Brain microvascular endothelial cell (primary cell): ENCODE measurements around the gene NT5DC3.

Experiments
- DNase-seq: peaks from one replicate; pipeline ENCODE4 v3.0.0-alpha.2; 2020
- H3K27ac ChIP-seq: fragments of 250-450 bp; sonication (Bioruptor Pico); 2 replicates; pipeline ENCODE4 v1.5.1; 2020; ENCODE audit warnings: mild to moderate bottlenecking, moderate library complexity
- H3K27me3 ChIP-seq: fragments of 250-450 bp; sonication (Bioruptor Pico); replicated peaks from 2 replicates; pipeline ENCODE4 v1.5.1; 2020; ENCODE audit warnings: mild to moderate bottlenecking
- H3K36me3 ChIP-seq: fragments of 250-450 bp; sonication (Bioruptor Pico); replicated peaks from 2 replicates; pipeline ENCODE4 v1.5.1; 2020; ENCODE audit warnings: mild to moderate bottlenecking
- H3K4me3 ChIP-seq: 2 replicates; pipeline ENCODE4 v1.5.1; 2011; ENCODE audit warnings: low read depth, mild to moderate bottlenecking, control low read depth, low read length, moderate library complexity
- in situ Hi-C: cut with HindIII; loops from 2 replicates; pipeline ENCODE4 v1.10.0; 2017; ENCODE audit warnings: low sequenced_read_pairs, low pct_ligation_motif_present
- TF ChIP-seq, protein P1 (sequence below): IDR thresholded peaks from 2 replicates; pipeline ENCODE4 v1.5.1; 2011; ENCODE audit warnings: low read depth, mild to moderate bottlenecking, moderate library complexity, low read length, control low read depth, inconsistent platforms; ENCODE audit errors: missing control alignments

NT5DC3 gene

DNA sequence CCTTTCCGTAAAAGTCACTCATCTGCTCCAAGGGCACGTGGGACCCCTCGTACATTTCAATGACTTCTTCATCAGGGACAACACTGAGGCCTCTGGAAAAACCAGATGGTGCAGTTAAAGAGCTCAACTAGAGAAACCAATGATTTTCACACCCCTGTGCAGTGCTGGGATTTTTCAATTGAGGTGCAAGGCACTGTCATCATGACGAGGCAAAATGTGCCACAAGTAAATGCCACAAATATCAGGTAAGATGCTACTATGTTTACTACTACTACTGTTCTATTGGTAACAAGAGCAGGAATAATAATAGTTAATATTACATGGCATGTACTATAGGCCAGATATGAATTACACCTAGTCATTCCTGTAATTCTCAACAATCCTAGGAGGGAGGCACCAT lies 42.4 kb downstream of the NT5DC3 start:
- H3K4me3 ChIP-seq = no peak overlapping the region
- TF ChIP-seq, protein P1, sequence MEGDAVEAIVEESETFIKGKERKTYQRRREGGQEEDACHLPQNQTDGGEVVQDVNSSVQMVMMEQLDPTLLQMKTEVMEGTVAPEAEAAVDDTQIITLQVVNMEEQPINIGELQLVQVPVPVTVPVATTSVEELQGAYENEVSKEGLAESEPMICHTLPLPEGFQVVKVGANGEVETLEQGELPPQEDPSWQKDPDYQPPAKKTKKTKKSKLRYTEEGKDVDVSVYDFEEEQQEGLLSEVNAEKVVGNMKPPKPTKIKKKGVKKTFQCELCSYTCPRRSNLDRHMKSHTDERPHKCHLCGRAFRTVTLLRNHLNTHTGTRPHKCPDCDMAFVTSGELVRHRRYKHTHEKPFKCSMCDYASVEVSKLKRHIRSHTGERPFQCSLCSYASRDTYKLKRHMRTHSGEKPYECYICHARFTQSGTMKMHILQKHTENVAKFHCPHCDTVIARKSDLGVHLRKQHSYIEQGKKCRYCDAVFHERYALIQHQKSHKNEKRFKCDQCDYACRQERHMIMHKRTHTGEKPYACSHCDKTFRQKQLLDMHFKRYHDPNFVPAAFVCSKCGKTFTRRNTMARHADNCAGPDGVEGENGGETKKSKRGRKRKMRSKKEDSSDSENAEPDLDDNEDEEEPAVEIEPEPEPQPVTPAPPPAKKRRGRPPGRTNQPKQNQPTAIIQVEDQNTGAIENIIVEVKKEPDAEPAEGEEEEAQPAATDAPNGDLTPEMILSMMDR = no peak
- no peaks in the 10 kb centered on the region for H3K27me3 ChIP-seq
- no peak overlapping the region for H3K27ac ChIP-seq
- in situ Hi-C loops = no loop called here
- DNase-seq = no peak
- peaks cover 13% of the 10 kb centered on the region for H3K36me3 ChIP-seq

DNA sequence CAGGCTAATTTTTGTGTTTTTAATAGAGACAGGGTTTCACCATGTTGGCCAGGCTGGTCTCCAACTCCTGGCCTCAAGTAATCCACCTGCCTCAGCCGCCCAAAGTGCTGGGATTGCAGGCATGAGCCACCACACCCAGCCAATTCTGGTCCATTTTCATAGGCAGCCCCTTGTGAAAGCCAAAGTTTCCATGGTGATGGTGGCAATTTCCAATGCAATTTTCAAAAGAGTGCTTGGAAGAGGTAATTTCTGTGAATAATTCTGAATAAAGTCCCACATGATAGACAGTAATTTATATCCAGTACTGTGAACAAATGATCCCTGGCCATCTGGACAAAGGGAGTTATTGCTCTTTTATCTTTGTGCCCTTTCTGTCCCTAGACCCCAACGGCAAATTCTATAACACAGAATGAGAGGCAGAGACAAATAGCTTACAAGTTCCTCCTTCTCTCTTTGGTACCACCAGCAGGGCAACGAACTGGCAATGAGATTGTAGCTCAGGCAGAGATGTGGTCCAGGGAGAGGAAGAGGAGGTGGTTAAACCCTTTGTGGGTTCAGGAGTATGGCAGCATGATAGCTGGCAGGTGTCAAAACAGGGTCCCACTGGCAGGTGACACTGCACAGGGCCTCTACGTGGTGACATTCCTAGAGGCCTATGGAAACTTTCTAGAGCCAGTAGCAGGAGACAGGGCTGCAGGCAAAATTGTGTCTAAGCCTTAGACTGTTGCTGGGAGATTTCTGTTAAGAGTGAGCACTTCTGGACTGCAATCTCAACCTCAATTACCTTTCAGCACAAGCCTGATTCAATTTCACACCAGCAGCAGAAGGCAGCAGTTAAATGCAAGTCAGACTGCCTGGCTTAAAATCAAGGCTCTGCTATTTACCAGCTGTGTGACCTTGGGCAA lies 46.5 kb downstream of the NT5DC3 start:
- no peak overlapping the region for H3K4me3 ChIP-seq
- TF ChIP-seq, protein P1 = no peak
- H3K36me3 ChIP-seq = peaks cover 32% of the 10 kb centered on the region
- H3K27me3 ChIP-seq = no peaks in the 10 kb centered on the region
- no peak overlapping the region for H3K27ac ChIP-seq
- in situ Hi-C loops = no loop called here
- no peak for DNase-seq

DNA sequence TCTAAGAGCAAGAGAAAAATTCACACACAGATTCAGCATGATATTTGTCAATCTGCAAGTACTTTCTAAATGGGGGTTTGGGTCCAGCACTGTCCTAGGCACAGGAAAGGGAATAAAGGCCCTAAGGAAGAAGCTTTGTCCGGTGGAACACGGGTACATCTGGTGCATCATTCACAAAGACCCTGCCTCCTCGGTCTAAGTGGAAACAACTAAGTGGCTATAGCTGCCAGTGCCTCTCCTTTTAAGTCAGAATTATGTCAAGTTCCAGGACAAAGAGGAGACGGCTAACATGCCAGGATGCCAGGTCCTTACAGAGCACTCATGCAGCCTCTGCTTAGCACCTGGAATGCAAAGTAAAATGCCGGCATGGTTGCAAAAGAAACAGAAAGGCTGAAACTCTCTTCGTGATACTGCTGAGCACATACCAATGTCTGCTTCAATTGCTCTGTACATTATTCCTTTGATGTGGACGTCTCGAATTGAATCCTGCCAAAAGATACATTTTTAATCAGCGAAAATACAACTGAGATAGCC lies 47.5 kb downstream of the NT5DC3 start:
- no peak for DNase-seq
- Histone ChIP-seq H3K27ac (no peak overlapping the region), H3K27me3 (no peaks in the 10 kb centered on the region), H3K4me3 (no peak overlapping the region), H3K36me3 (peaks cover 32% of the 10 kb centered on the region)
- in situ Hi-C loops = no loop called here
- TF ChIP-seq, protein P1 = no peak

DNA sequence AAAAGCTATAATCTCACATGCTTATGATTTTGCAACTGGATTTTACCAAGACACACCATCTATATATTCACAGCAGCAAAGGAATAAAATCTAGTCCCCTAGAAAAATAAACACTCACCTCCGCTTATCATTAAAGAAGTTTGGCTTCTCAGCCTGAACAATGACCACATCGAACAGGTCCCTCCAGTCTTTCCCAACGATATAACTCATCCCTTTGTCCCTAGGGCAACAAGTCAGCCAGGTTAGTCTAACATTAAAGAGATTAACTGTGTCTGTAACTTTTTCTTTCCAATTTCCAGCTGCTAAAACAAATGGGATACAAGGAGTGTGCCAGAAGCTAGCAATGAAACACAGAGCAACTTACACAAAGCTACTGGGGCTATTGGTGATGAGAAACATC lies 48.0 kb downstream of the NT5DC3 start:
- TF ChIP-seq, protein P1 = no peak
- H3K4me3 ChIP-seq = no peak overlapping the region
- in situ Hi-C loops = no loop called here
- H3K27me3 ChIP-seq = no peaks in the 10 kb centered on the region
- no peak overlapping the region for H3K27ac ChIP-seq
- DNase-seq = no peak
- H3K36me3 ChIP-seq = peaks cover 28% of the 10 kb centered on the region

DNA sequence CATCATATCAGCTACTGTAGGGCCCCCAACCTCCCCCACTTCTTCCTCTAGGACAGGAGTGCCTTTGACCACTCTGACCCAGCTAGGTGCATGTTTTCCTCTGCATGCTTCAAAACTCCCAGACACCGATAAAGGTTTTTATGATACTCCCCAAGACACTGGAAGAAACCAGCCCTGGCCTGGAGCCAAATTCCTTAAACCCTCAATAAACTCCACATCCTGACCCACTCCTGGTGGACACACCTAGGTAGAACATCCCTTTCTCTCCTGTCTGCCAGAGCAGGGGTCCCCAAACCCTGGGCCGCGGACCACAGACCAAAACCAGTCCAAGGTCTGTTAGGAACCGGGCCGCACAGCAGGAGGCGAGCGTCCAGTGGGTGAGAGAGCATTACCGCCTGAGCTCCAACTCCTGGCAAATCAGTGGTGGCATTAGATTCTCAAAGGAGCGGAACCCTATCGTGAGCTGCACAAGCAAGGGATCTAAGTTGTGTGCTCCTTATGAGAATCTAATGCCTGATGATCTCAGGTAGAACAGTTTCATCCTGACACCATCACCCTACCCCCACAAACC lies 49.6 kb downstream of the NT5DC3 start:
- TF ChIP-seq, protein P1 = no peak
- DNase-seq = no peak
- no peaks in the 10 kb centered on the region for H3K27me3 ChIP-seq
- in situ Hi-C loops = no loop called here
- peaks cover 24% of the 10 kb centered on the region for H3K36me3 ChIP-seq
- no peak overlapping the region for H3K4me3 ChIP-seq
- H3K27ac ChIP-seq = no peak overlapping the region
